Neural cell (in vitro differentiated cells): ENCODE measurements around the gene SNRNP70. TPM values are rescaled to one million over a fixed set of nuclear protein-coding genes. Genes with fewer than 3 reads are reported as not detected.

Experiments used
- H2AFZ ChIP-seq: fragments of 200-600, 300-800 bp; sonication (generic), shearing (Covaris generic); 2 replicates; pipeline ENCODE4 v1.6.0; 2014; ENCODE audit warnings: low read depth, mild to moderate bottlenecking, antibody characterized with exemption, low read length, moderate library complexity
- H3F3A ChIP-seq: fragments of 200-600 bp; shearing (Covaris generic); 2 replicates; pipeline ENCODE4 v1.6.1; 2016; ENCODE audit warnings: mild to moderate bottlenecking, moderate library complexity, mixed read lengths, antibody characterized with exemption, low read length; ENCODE audit not compliant: insufficient read depth, poor library complexity, severe bottlenecking
- H3K27ac ChIP-seq: fragments of 200-600, 300-800 bp; sonication (generic), shearing (Covaris generic); 2 replicates; pipeline ENCODE4 v1.5.1; 2014; ENCODE audit warnings: mild to moderate bottlenecking, low read length, moderate library complexity
- H3K27me3 ChIP-seq: fragments of 300-800, 200-600 bp; sonication (generic), shearing (Covaris generic); 2 replicates; pipeline ENCODE4 v1.6.0; 2014; ENCODE audit warnings: mild to moderate bottlenecking, low read depth, low read length, moderate library complexity; ENCODE audit not compliant: insufficient read depth
- H3K36me3 ChIP-seq: fragments of 300-800, 200-600 bp; sonication (generic), shearing (Covaris generic); 2 replicates; pipeline ENCODE4 v1.5.1; 2014; ENCODE audit warnings: mild to moderate bottlenecking, antibody characterized with exemption, low read length, moderate library complexity; ENCODE audit not compliant: insufficient read depth
- H3K4me2 ChIP-seq: fragments of 300-800, 200-600 bp; sonication (generic), shearing (Covaris generic); 2 replicates; pipeline ENCODE4 v1.6.0; 2014; ENCODE audit warnings: mild to moderate bottlenecking, low read length
- H3K4me3 ChIP-seq: fragments of 300-800, 200-600 bp; sonication (generic), shearing (Covaris generic); 2 replicates; pipeline ENCODE4 v1.5.1; 2014; ENCODE audit warnings: mild to moderate bottlenecking, low read length, moderate library complexity
- H3K79me2 ChIP-seq: fragments of 200-600 bp; shearing (Covaris generic); replicated peaks from 2 replicates; pipeline ENCODE4 v1.6.0; 2014; ENCODE audit warnings: mild to moderate bottlenecking, low read length, moderate library complexity; ENCODE audit not compliant: insufficient read depth
- H3K9ac ChIP-seq: fragments of 300-800, 200-600 bp; sonication (generic), shearing (Covaris generic); 2 replicates; pipeline ENCODE4 v1.6.1; 2016; ENCODE audit warnings: mild to moderate bottlenecking, low read length, mixed read lengths
- H3K9me2 ChIP-seq: fragments of 200-600 bp; shearing (Covaris generic); 2 replicates; pipeline ENCODE4 v1.6.1; 2016; ENCODE audit warnings: mild to moderate bottlenecking, low read length, mixed read lengths; ENCODE audit not compliant: insufficient read depth
- H3K9me3 ChIP-seq: fragments of 200-600, 300-800 bp; sonication (generic), shearing (Covaris generic); 2 replicates; pipeline ENCODE4 v1.6.1; 2016; ENCODE audit warnings: mild to moderate bottlenecking, mixed run types, low read length, moderate library complexity, mixed read lengths
- H4K20me1 ChIP-seq: fragments of 200-600 bp; shearing (Covaris generic); 2 replicates; pipeline ENCODE4 v1.6.1; 2016; ENCODE audit warnings: mild to moderate bottlenecking, mixed run types; ENCODE audit not compliant: insufficient read depth
- CTCF ChIP-seq: fragments of 450-650 bp; IDR thresholded peaks from 2 replicates; pipeline ENCODE4 v1.5.1; 2014; ENCODE audit warnings: antibody characterized with exemption, mild to moderate bottlenecking, moderate library complexity; ENCODE audit not compliant: poor library complexity, severe bottlenecking
- EP300 ChIP-seq: fragments of 450-650 bp; conservative IDR thresholded peaks from 2 replicates; pipeline ENCODE4 v1.6.1; 2014; ENCODE audit warnings: antibody characterized with exemption, mild to moderate bottlenecking, moderate library complexity; ENCODE audit not compliant: poor library complexity, severe bottlenecking
- EZH2 ChIP-seq: fragments of 200-600, 300-800 bp; shearing (Covaris generic), sonication (generic); IDR thresholded peaks from 2 replicates; pipeline ENCODE4 v1.6.1; 2014; ENCODE audit warnings: antibody characterized with exemption, low read length, borderline replicate concordance, mild to moderate bottlenecking; ENCODE audit not compliant: insufficient read depth, poor library complexity, severe bottlenecking
- MXI1 ChIP-seq: fragments of 450-650 bp; conservative IDR thresholded peaks from 2 replicates; pipeline ENCODE4 v1.6.1; 2014; ENCODE audit warnings: antibody characterized with exemption, mild to moderate bottlenecking; ENCODE audit not compliant: poor library complexity, severe bottlenecking
- POLR2AphosphoS5 ChIP-seq: IDR thresholded peaks from 2 replicates; pipeline ENCODE4 v1.6.1; 2012
- RAD21 ChIP-seq: fragments of 450-650 bp; conservative IDR thresholded peaks from 2 replicates; pipeline ENCODE4 v1.6.1; 2014; ENCODE audit warnings: antibody characterized with exemption, mild to moderate bottlenecking, moderate library complexity
- REST ChIP-seq: IDR thresholded peaks from 2 replicates; pipeline ENCODE4 v1.6.1; 2012; ENCODE audit warnings: borderline replicate concordance
- SMC3 ChIP-seq: fragments of 450-650 bp; conservative IDR thresholded peaks from 2 replicates; pipeline ENCODE4 v1.6.1; 2014; ENCODE audit warnings: antibody characterized with exemption, mild to moderate bottlenecking, moderate library complexity; ENCODE audit not compliant: poor library complexity
- TAF1 ChIP-seq: IDR thresholded peaks from 2 replicates; pipeline ENCODE4 v1.6.1; 2012; ENCODE audit warnings: low read depth
- polyA plus RNA-seq: library from polyadenylated mRNA; depleted of rRNA; stranded (reverse); fragments of >200 nt; gene quantifications from 2 replicates; pipeline ENCODE4 v1.2.3, GENCODE V29; 2014

Gene SNRNP70
- polyA plus RNA-seq, 1 donor from 2014 or later = 721 TPM

GRCh38 chr19:49103331-49104085 is 18.3 kb downstream of the SNRNP70 start:
- Histone ChIP-seq H3K9ac (no peak overlapping the region), H3K27ac (no peak overlapping the region), H4K20me1 (peaks cover 3% of the 10 kb centered on the region), H3K9me2 (no peaks in the 10 kb centered on the region), H3K36me3 (no peaks in the 10 kb centered on the region), H3K4me2 (no peak overlapping the region), H3K79me2 (no peaks in the 10 kb centered on the region), H3K9me3 (no peaks in the 10 kb centered on the region), H3K27me3 (no peaks in the 10 kb centered on the region), H3F3A (no peaks in the 10 kb centered on the region), H3K4me3 (no peak overlapping the region), H2AFZ (no peak overlapping the region)
- TF ChIP-seq EP300 (no peak), CTCF (no peak), TAF1 (no peak), RAD21 (no peak), SMC3 (no peak), EZH2 (no peak), MXI1 (no peak), REST (no peak), POLR2AphosphoS5 (no peak)

GRCh38 chr19:49104229-49104864 is 19.1 kb downstream of the SNRNP70 start:
- Histone ChIP-seq H3K9me3 (no peaks in the 10 kb centered on the region), H3K4me3 (no peak overlapping the region), H2AFZ (no peak overlapping the region), H3F3A (no peaks in the 10 kb centered on the region), H3K27ac (no peak overlapping the region), H3K36me3 (no peaks in the 10 kb centered on the region), H3K9ac (no peak overlapping the region), H3K79me2 (no peaks in the 10 kb centered on the region), H4K20me1 (peaks cover 3% of the 10 kb centered on the region), H3K4me2 (no peak overlapping the region), H3K9me2 (no peaks in the 10 kb centered on the region), H3K27me3 (no peaks in the 10 kb centered on the region)
- TF ChIP-seq CTCF = no peak
- TF ChIP-seq EZH2 = no peak
- TF ChIP-seq SMC3 = no peak
- TF ChIP-seq REST = no peak
- no peak for TF ChIP-seq EP300
- no peak for TF ChIP-seq RAD21
- no peak for TF ChIP-seq MXI1
- no peak for TF ChIP-seq POLR2AphosphoS5
- no peak for TF ChIP-seq TAF1
